HepG2 (cell line): ENCODE results near the gene ZNF530. TPM values are rescaled to one million over a fixed set of nuclear protein-coding genes. Genes with fewer than 3 reads are reported as not detected.

Experiments
- AGO1 ChIP-seq: fragments of 200-400 bp; formaldehyde crosslinking; IDR thresholded peaks from 2 replicates; pipeline ENCODE4 v1.6.1; 2017; ENCODE audit warnings: mild to moderate bottlenecking, low read depth, low read length, moderate library complexity; ENCODE audit not compliant: poor library complexity, severe bottlenecking
- MAFK ChIP-seq, 2 experiments: IDR thresholded peaks in 1 of 2; conservative IDR thresholded peaks in 1 of 2; 2 replicates each; pipeline ENCODE4 v1.6.1; 2011; ENCODE audit warnings: improper control_type of control experiment in 2 of 2, low read length in 2 of 2
- MED13 ChIP-seq: sonication (generic); formaldehyde crosslinking; IDR thresholded peaks from 2 replicates; pipeline ENCODE4 v1.5.0; 2020; ENCODE audit warnings: missing genetic modification reagents
- MLLT10 ChIP-seq: sonication (generic); formaldehyde crosslinking; IDR thresholded peaks from 2 replicates; pipeline ENCODE4 v1.4.0; 2020; ENCODE audit warnings: missing genetic modification reagents
- RAD51 ChIP-seq: fragments of 450-650 bp; IDR thresholded peaks from 2 replicates; pipeline ENCODE4 v1.6.1; 2016; ENCODE audit warnings: borderline replicate concordance
- RELA ChIP-seq: sonication (generic); formaldehyde crosslinking; IDR thresholded peaks from 2 replicates; pipeline ENCODE4 v1.4.0; 2020; ENCODE audit warnings: missing genetic modification reagents
- SIX1 ChIP-seq: sonication (generic); formaldehyde crosslinking; IDR thresholded peaks from 2 replicates; pipeline ENCODE4 v1.4.0; 2020; ENCODE audit warnings: missing genetic modification reagents, borderline replicate concordance
- TAF15 ChIP-seq: fragments of 200-400 bp; formaldehyde crosslinking; IDR thresholded peaks from one replicate; pipeline ENCODE4 v1.6.1; 2018; ENCODE audit warnings: mild to moderate bottlenecking, low read depth, low read length; ENCODE audit not compliant: poor library complexity, severe bottlenecking
- ZKSCAN1 ChIP-seq: fragments of 150-350 bp; IDR thresholded peaks from 2 replicates; pipeline ENCODE4 v1.6.1; 2014; ENCODE audit warnings: low read length
- polyA plus RNA-seq, 8 experiments: library from polyadenylated mRNA; depleted of rRNA in 3 of 8; stranded (reverse) in 7 of 8; unstranded in 1 of 8; fragments of >200 nt; fragmentation: Illumina TruSeq in 4 of 8; extraction: Trizol in 4 of 8; gene quantifications; 2 replicates each; pipeline versions ENCODE4 v1.2.1 to v1.2.3, GENCODE V29; 2011 to 2016; ENCODE audit warnings: low read depth in 4 of 8, missing spikeins in 1 of 8, mixed read lengths in 1 of 8; ENCODE audit not compliant: insufficient read depth in 1 of 8
- total RNA-seq, 5 experiments: library from RNA; depleted of rRNA; stranded (reverse); fragments of >200 nt; fragmentation: Illumina TruSeq; extraction: Trizol; gene quantifications; 2 replicates each; pipeline ENCODE4 v1.2.3, GENCODE V29; 2016; ENCODE audit warnings: low read depth in 1 of 5
- TF ChIP-seq, protein P1 (sequence below): sonication (generic); formaldehyde crosslinking; conservative IDR thresholded peaks from 2 replicates; pipeline ENCODE4 v1.8.1; 2023; ENCODE audit warnings: missing genetic modification reagents
- TF ChIP-seq, protein P2 (sequence below): sonication (generic); formaldehyde crosslinking; IDR thresholded peaks from 2 replicates; pipeline ENCODE4 v1.9.0; 2021; ENCODE audit warnings: missing genetic modification reagents, mild to moderate bottlenecking, borderline replicate concordance
- TF ChIP-seq, protein P3 (sequence below): sonication (generic); formaldehyde crosslinking; IDR thresholded peaks from 2 replicates; pipeline ENCODE4 v1.4.0; 2020; ENCODE audit warnings: missing genetic modification reagents, mild to moderate bottlenecking, borderline replicate concordance
- TF ChIP-seq, protein P4 (sequence below): IDR thresholded peaks from 2 replicates; pipeline ENCODE4 v1.6.1; 2016; ENCODE audit warnings: missing biosample characterization, missing genetic modification reagents, low read depth
- TF ChIP-seq, protein P5 (sequence below), 2 experiments: fragments of 450-650 bp in 1 of 2; sonication (generic) in 1 of 2; formaldehyde crosslinking in 1 of 2; IDR thresholded peaks; 2 replicates each; pipeline versions ENCODE4 v1.6.1 to v1.8.0; 2016 to 2022; ENCODE audit warnings: antibody characterized with exemption in 1 of 2, mild to moderate bottlenecking in 1 of 2, missing genetic modification reagents in 1 of 2

ZNF530 gene
- total and polyA plus RNA-seq, 2 of the 13 experiments (the other 11 are each of a cell fraction or from before 2014, with no cell fraction given) = 1.1 to 7.8 TPM

DNA sequence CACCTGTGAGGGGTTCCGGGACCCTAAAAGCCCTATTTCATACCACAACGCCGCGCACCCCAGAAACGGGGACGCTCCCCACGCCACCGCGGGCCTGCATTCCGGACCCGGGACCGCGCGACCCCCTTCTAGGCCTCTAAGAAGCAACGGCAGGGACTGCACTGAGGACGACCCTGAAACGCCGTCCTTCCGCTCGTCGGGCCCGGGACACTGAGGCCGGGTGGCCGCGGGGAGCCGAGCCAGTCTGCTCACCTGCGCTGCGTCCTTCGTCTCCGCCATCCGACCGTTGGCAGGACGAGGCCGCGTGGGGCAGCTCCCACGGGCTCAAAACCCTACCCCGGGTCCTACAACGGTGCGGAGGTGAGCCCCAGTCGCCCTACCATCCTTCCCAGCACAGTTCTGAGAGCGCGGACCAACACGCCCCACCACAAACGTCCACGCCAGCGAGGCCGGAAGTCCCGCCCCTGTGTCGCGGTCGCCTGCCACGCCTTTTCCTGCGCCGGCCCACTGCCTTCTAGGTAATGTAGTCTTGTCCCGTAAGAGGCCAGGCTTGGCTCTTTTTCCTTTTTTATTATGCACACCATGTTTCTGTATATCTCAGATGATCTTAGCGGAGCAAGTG is 40.2 kb upstream of the ZNF530 start, which contains the start of gene ZNF550 (continued):
- TF ChIP-seq SIX1 (no peak), AGO1 (no peak), MLLT10 (CRISPR knock-in tag) (no peak), ZKSCAN1 (no peak), MED13 (CRISPR knock-in tag) (no peak), MAFK (conservative IDR thresholded peaks at IDR 0.05 in 1 of 2, IDR thresholded peaks at IDR 0.05 in 1 of 2; ENCODE audit: low read length in 2 of 2) (no peak), RELA (CRISPR knock-in tag) (no peak), RAD51 (no peak), TAF15 (peak; percentile 23)
- TF ChIP-seq, protein P1, sequence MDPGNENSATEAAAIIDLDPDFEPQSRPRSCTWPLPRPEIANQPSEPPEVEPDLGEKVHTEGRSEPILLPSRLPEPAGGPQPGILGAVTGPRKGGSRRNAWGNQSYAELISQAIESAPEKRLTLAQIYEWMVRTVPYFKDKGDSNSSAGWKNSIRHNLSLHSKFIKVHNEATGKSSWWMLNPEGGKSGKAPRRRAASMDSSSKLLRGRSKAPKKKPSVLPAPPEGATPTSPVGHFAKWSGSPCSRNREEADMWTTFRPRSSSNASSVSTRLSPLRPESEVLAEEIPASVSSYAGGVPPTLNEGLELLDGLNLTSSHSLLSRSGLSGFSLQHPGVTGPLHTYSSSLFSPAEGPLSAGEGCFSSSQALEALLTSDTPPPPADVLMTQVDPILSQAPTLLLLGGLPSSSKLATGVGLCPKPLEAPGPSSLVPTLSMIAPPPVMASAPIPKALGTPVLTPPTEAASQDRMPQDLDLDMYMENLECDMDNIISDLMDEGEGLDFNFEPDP = no peak
- TF ChIP-seq, protein P2, sequence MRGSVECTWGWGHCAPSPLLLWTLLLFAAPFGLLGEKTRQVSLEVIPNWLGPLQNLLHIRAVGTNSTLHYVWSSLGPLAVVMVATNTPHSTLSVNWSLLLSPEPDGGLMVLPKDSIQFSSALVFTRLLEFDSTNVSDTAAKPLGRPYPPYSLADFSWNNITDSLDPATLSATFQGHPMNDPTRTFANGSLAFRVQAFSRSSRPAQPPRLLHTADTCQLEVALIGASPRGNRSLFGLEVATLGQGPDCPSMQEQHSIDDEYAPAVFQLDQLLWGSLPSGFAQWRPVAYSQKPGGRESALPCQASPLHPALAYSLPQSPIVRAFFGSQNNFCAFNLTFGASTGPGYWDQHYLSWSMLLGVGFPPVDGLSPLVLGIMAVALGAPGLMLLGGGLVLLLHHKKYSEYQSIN (CRISPR knock-in tag) = no peak
- TF ChIP-seq, protein P3, sequence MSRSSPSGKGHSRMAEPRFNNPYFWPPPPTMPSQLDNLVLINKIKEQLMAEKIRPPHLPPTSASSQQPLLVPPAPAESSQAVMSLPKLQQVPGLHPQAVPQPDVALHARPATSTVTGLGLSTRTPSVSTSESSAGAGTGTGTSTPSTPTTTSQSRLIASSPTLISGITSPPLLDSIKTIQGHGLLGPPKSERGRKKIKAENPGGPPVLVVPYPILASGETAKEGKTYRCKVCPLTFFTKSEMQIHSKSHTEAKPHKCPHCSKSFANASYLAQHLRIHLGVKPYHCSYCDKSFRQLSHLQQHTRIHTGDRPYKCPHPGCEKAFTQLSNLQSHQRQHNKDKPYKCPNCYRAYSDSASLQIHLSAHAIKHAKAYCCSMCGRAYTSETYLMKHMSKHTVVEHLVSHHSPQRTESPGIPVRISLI (CRISPR knock-in tag) = no peak
- TF ChIP-seq, protein P4, sequence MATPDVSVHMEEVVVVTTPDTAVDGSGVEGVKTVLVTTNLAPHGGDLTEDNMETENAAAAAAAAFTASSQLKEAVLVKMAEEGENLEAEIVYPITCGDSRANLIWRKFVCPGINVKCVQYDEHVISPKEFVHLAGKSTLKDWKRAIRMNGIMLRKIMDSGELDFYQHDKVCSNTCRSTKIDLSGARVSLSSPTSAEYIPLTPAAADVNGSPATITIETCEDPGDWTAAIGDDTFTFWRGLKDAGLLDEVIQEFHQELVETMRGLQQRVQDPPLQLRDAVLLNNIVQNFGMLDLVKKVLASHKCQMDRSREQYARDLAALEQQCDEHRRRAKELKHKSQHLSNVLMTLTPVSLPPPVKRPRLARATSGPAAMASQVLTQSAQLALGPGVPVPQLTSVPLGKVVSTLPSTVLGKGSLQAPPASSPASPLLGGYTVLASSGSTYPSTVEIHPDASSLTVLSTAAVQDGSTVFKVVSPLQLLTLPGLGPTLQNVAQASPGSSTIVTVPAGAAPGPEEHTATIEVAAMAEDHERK = peak; percentile 62
- TF ChIP-seq, protein P5, sequence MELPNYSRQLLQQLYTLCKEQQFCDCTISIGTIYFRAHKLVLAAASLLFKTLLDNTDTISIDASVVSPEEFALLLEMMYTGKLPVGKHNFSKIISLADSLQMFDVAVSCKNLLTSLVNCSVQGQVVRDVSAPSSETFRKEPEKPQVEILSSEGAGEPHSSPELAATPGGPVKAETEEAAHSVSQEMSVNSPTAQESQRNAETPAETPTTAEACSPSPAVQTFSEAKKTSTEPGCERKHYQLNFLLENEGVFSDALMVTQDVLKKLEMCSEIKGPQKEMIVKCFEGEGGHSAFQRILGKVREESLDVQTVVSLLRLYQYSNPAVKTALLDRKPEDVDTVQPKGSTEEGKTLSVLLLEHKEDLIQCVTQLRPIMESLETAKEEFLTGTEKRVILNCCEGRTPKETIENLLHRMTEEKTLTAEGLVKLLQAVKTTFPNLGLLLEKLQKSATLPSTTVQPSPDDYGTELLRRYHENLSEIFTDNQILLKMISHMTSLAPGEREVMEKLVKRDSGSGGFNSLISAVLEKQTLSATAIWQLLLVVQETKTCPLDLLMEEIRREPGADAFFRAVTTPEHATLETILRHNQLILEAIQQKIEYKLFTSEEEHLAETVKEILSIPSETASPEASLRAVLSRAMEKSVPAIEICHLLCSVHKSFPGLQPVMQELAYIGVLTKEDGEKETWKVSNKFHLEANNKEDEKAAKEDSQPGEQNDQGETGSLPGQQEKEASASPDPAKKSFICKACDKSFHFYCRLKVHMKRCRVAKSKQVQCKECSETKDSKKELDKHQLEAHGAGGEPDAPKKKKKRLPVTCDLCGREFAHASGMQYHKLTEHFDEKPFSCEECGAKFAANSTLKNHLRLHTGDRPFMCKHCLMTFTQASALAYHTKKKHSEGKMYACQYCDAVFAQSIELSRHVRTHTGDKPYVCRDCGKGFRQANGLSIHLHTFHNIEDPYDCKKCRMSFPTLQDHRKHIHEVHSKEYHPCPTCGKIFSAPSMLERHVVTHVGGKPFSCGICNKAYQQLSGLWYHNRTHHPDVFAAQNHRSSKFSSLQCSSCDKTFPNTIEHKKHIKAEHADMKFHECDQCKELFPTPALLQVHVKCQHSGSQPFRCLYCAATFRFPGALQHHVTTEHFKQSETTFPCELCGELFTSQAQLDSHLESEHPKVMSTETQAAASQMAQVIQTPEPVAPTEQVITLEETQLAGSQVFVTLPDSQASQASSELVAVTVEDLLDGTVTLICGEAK (IDR thresholded peaks at IDR 0.05) = peak; percentile 68
- TF ChIP-seq, protein P5 (CRISPR knock-in tag; IDR thresholded peaks at IDR 0.05) = no peak
